HG02884 (cell line): ENCODE data around the gene SPDYE2B.
"Not testable (repeated sequence)": the region's sequence is repeated elsewhere in the genome, so short reads cannot be mapped to it uniquely, and the experiment has no call there.

Experiments used
- ATAC-seq: cut with Tn5 transposase; IDR thresholded peaks from one replicate; pipeline ENCODE4 v1.9.1; 2021; ENCODE audit warnings: mild to moderate bottlenecking, moderate library complexity; ENCODE audit not compliant: unreplicated experiment

Gene SPDYE2B

GRCh38 chr7:102697642-102698512 lies 47.8 kb downstream of the SPDYE2B start:
- ATAC-seq, result not testable (repeated sequence)

GRCh38 chr7:102698962-102699750 lies 49.0 kb downstream of the SPDYE2B start:
- not testable (repeated sequence) for ATAC-seq
